ENCODE data around the gene MAGEC3. TPM values are rescaled to one million over a fixed set of nuclear protein-coding genes. Genes with fewer than 3 reads are reported as not detected.
"Not testable (repeated sequence)": the region's sequence is repeated elsewhere in the genome, so short reads cannot be mapped to it uniquely, and the experiment has no call there.

Gene MAGEC3
- total and polyA plus RNA-seq, 2 experiments from 2014 or later, result not detected

DNA sequence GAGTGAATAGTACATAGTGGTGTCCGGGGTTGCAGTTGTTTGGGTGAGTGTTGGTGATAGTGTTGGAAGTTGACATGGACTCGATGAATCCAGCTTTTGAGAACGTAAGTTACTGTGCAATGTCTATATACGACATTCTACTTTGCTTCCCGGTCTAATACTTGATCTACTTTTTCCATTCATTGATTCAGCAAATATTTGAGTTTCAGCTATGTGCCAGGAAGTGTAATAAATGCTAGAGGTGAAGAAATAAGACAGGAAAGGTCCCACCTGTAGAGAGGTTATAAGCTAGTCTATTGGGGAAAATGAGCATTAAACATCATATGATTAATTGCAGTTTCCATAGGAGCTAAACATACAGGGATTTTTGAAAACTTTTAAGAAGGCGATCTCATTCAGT is 22.2 kb upstream of the MAGEC3 start:
- no peak for DNase-seq
- WGBS, 2 experiments (ENCODE audit: low coverage in 1 of 2, low lambda C conversion rate in 2 of 2, missing lambda C conversion rate in 2 of 2), result 29 to 31% methylated on average over 5 to 6 of the region's 6 CpGs
- TF ChIP-seq EZH2phosphoT487 (IDR thresholded peaks at IDR 0.05; ENCODE audit: insufficient read depth, low read depth) (no peak), EZH2 (IDR thresholded peaks at IDR 0.05; ENCODE audit: insufficient read depth, poor library complexity, severe bottlenecking) (no peak)
- Histone ChIP-seq H3K9me2 (ENCODE audit: insufficient read depth) (no peaks in the 10 kb centered on the region), H3K27me3 (replicated peaks; ENCODE audit: insufficient read depth) (no peaks in the 10 kb centered on the region), H3K36me3 (ENCODE audit: low read depth) (no peaks in the 10 kb centered on the region), H3K79me2 (ENCODE audit: insufficient read depth) (no peaks in the 10 kb centered on the region), H3F3A (ENCODE audit: insufficient read depth) (no peaks in the 10 kb centered on the region), H3K4me2 (ENCODE audit: unreplicated experiment) (no peak overlapping the region), H4K20me1 (ENCODE audit: insufficient read depth) (no peaks in the 10 kb centered on the region), H2AFZ (no peak overlapping the region), H3K9me3 (ENCODE audit: low read depth) (no peaks in the 10 kb centered on the region), H3K4me1 (ENCODE audit: insufficient read depth) (no peaks in the 10 kb centered on the region), H3K4me3 (no peak overlapping the region), H3K9ac (no peak overlapping the region), H3K27ac (no peak overlapping the region)
- in situ Hi-C loops (cut with MboI), result no loop called here

DNA sequence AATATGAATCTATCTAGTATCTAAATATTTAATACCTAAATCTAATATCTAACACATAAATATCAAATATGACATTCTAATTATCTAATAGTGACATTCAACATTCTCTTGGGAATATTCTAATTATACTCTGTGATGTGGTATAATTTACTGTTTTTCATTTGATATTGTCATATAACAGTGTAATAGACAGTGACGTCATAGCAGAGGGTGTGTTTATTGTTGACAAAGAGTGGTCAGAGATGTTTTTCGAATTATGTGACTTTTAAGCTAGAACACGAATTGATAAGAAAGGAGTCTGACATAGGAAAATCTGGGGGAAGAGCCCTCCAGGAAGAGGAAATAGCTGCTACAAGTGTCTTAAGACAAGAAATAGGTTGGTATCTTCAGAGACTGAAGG is 5.9 kb upstream of the MAGEC3 start:
- Histone ChIP-seq H3K9me2 (ENCODE audit: insufficient read depth) (no peaks in the 10 kb centered on the region), H3K4me1 (ENCODE audit: insufficient read depth) (no peaks in the 10 kb centered on the region), H3K27me3 (replicated peaks; ENCODE audit: insufficient read depth) (no peaks in the 10 kb centered on the region), H4K20me1 (ENCODE audit: insufficient read depth) (no peaks in the 10 kb centered on the region), H3K4me3 (no peak overlapping the region), H2AFZ (no peak overlapping the region), H3K79me2 (ENCODE audit: insufficient read depth) (no peaks in the 10 kb centered on the region), H3K9ac (no peak overlapping the region), H3K9me3 (ENCODE audit: low read depth) (no peaks in the 10 kb centered on the region), H3F3A (ENCODE audit: insufficient read depth) (no peaks in the 10 kb centered on the region), H3K4me2 (ENCODE audit: unreplicated experiment) (no peak overlapping the region), H3K27ac (no peak overlapping the region), H3K36me3 (ENCODE audit: low read depth) (no peaks in the 10 kb centered on the region)
- in situ Hi-C loops (cut with MboI), result no loop called here
- TF ChIP-seq EZH2phosphoT487 (IDR thresholded peaks at IDR 0.05; ENCODE audit: insufficient read depth, low read depth) (no peak), EZH2 (IDR thresholded peaks at IDR 0.05; ENCODE audit: insufficient read depth, poor library complexity, severe bottlenecking) (no peak)
- DNase-seq, result no peak
- WGBS, 2 experiments (ENCODE audit: low coverage in 1 of 2, low lambda C conversion rate in 2 of 2, missing lambda C conversion rate in 2 of 2), result 33 to 35% methylated on average over 3 of the region's 3 CpGs

DNA sequence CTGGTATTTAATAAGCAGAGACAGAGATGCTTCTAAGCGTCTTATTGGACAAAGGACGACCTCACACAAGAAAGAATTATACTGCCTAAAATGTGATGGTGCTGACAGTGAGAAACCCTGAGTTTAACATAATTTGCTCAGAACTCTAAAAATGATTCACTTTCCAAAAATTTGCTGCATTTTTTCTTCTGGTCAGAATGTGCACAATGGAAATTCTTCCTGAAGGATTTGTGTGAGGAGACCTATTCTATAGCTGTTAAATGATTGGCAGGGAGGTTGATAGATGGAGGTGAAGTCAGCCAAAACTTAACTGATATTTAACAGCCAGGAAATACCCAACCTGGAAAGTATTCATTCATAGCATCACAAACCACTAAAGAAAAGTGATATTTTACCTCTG is 1.7 kb downstream of the MAGEC3 start:
- no peak overlapping the region for H3K4me2 ChIP-seq (ENCODE audit: unreplicated experiment)
- no peaks in the 10 kb centered on the region for H3K4me1 ChIP-seq (ENCODE audit: insufficient read depth)
- H3K9me2 ChIP-seq (ENCODE audit: insufficient read depth), result no peaks in the 10 kb centered on the region
- no peaks in the 10 kb centered on the region for H3K36me3 ChIP-seq (ENCODE audit: low read depth)
- no peak overlapping the region for H3K9ac ChIP-seq
- H2AFZ ChIP-seq, result no peak overlapping the region
- no peak for DNase-seq
- TF ChIP-seq EZH2 (IDR thresholded peaks at IDR 0.05; ENCODE audit: insufficient read depth, poor library complexity, severe bottlenecking) (no peak), EZH2phosphoT487 (IDR thresholded peaks at IDR 0.05; ENCODE audit: insufficient read depth, low read depth) (no peak)
- 12 to 18% methylated on average over 2 of the region's 2 CpGs for WGBS, 2 experiments (ENCODE audit: low coverage in 1 of 2, low lambda C conversion rate in 2 of 2, missing lambda C conversion rate in 2 of 2)
- H3K9me3 ChIP-seq (ENCODE audit: low read depth), result no peaks in the 10 kb centered on the region
- H4K20me1 ChIP-seq (ENCODE audit: insufficient read depth), result no peaks in the 10 kb centered on the region
- H3K27ac ChIP-seq, result no peak overlapping the region
- H3K4me3 ChIP-seq, result no peak overlapping the region
- in situ Hi-C loops (cut with MboI), result no loop called here
- H3F3A ChIP-seq (ENCODE audit: insufficient read depth), result no peaks in the 10 kb centered on the region
- no peaks in the 10 kb centered on the region for H3K79me2 ChIP-seq (ENCODE audit: insufficient read depth)
- no peaks in the 10 kb centered on the region for H3K27me3 ChIP-seq (replicated peaks; ENCODE audit: insufficient read depth)

DNA sequence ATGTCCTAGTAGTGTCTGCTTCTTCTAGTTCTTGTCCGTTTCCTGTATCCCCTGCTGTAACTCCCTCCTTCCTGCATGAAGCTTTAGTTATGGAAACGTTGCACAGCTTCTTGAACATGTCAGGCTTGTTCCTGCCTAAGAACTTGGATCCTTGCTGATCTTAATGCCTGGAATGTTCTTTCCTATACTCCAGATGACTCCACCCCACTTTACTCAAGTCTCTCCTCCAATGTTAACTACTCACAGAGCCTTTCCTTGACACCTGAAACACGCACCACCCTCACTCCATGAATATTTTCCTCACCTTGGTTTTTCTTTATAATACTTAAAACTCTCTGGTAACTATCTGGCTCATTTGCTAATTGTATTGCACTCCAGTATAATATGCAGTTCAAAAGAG is 19.4 kb downstream of the MAGEC3 start:
- in situ Hi-C loops (cut with MboI), result no loop called here
- Histone ChIP-seq H3K9me2 (ENCODE audit: insufficient read depth) (no peaks in the 10 kb centered on the region), H3K27me3 (replicated peaks; ENCODE audit: insufficient read depth) (no peaks in the 10 kb centered on the region), H3K9me3 (ENCODE audit: low read depth) (no peaks in the 10 kb centered on the region), H2AFZ (no peak overlapping the region), H3K27ac (no peak overlapping the region), H3K4me1 (ENCODE audit: insufficient read depth) (no peaks in the 10 kb centered on the region), H4K20me1 (ENCODE audit: insufficient read depth) (no peaks in the 10 kb centered on the region), H3F3A (ENCODE audit: insufficient read depth) (no peaks in the 10 kb centered on the region), H3K79me2 (ENCODE audit: insufficient read depth) (no peaks in the 10 kb centered on the region), H3K4me3 (no peak overlapping the region), H3K4me2 (ENCODE audit: unreplicated experiment) (no peak overlapping the region), H3K9ac (no peak overlapping the region), H3K36me3 (ENCODE audit: low read depth) (no peaks in the 10 kb centered on the region)
- no peak for DNase-seq
- TF ChIP-seq EZH2 (IDR thresholded peaks at IDR 0.05; ENCODE audit: insufficient read depth, poor library complexity, severe bottlenecking) (no peak), EZH2phosphoT487 (IDR thresholded peaks at IDR 0.05; ENCODE audit: insufficient read depth, low read depth) (no peak)
- 0 to 5% methylated on average over 3 of the region's 3 CpGs for WGBS, 2 experiments (ENCODE audit: low coverage in 1 of 2, low lambda C conversion rate in 2 of 2, missing lambda C conversion rate in 2 of 2)

DNA sequence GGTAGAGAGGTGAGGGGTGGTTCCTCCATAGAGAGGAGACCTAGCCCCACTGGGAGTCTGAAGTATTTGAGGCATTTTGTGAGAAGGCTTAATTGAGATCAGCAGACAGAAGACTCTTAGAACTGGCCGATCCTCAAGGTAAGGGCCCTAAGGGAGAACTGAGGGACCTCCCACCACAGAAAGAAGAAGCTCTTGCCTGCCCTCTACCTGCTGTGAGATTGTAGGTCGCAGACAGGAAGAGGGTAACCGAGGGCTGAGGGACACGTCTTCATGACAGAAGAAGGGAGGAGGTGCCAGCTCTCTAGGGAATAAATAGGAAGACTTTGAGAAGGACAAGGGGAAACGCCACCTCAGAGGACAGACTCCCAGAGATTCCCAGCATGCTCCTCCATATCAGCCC is 41.5 kb downstream of the MAGEC3 start:
- no peak overlapping the region for H3K27ac ChIP-seq
- TF ChIP-seq EZH2 (IDR thresholded peaks at IDR 0.05; ENCODE audit: insufficient read depth, poor library complexity, severe bottlenecking), result no peak
- TF ChIP-seq EZH2phosphoT487 (IDR thresholded peaks at IDR 0.05; ENCODE audit: insufficient read depth, low read depth), result no peak
- no peaks in the 10 kb centered on the region for H3K4me1 ChIP-seq (ENCODE audit: insufficient read depth)
- H3K9me2 ChIP-seq (ENCODE audit: insufficient read depth), result no peaks in the 10 kb centered on the region
- no peaks in the 10 kb centered on the region for H3K9me3 ChIP-seq (ENCODE audit: low read depth)
- H3K4me3 ChIP-seq, result no peak overlapping the region
- no peaks in the 10 kb centered on the region for H3K27me3 ChIP-seq (replicated peaks; ENCODE audit: insufficient read depth)
- H4K20me1 ChIP-seq (ENCODE audit: insufficient read depth), result no peaks in the 10 kb centered on the region
- DNase-seq, result no peak
- H3K79me2 ChIP-seq (ENCODE audit: insufficient read depth), result no peaks in the 10 kb centered on the region
- H2AFZ ChIP-seq, result no peak overlapping the region
- H3F3A ChIP-seq (ENCODE audit: insufficient read depth), result no peaks in the 10 kb centered on the region
- in situ Hi-C loops (cut with MboI), result no loop called here
- H3K36me3 ChIP-seq (ENCODE audit: low read depth), result no peaks in the 10 kb centered on the region
- 23 to 27% methylated on average over 4 to 5 of the region's 5 CpGs for WGBS, 2 experiments (ENCODE audit: low coverage in 1 of 2, low lambda C conversion rate in 2 of 2, missing lambda C conversion rate in 2 of 2)
- H3K9ac ChIP-seq, result no peak overlapping the region
- H3K4me2 ChIP-seq (ENCODE audit: unreplicated experiment), result no peak overlapping the region

DNA sequence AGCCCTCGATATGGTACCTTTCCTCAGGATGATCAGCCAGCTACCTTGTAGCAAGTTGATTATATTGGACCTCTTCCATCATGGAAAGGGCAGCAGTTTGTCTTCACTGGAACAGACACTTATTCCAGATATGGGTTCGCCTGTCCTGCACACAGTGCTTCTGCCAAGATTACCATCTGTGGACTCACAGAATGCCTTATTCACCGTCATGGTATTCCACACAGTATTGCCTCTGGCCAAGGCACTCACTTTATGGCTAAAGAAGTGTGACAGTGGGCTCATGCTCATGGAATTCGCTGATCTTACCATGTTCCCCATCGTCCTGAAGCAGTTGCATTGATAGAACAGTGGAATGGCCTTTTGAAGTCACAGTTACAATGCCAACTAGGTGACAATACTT is 50.7 kb downstream of the MAGEC3 start:
- H2AFZ ChIP-seq; H3K79me2 ChIP-seq (ENCODE audit: insufficient read depth); H3K4me3 ChIP-seq; H3K9me3 ChIP-seq (ENCODE audit: low read depth); H3K4me2 ChIP-seq (ENCODE audit: unreplicated experiment); H3K27me3 ChIP-seq (replicated peaks; ENCODE audit: insufficient read depth); DNase-seq; H3K4me1 ChIP-seq (ENCODE audit: insufficient read depth); in situ Hi-C loops (cut with MboI); H3K36me3 ChIP-seq (ENCODE audit: low read depth); H3K27ac ChIP-seq; H4K20me1 ChIP-seq (ENCODE audit: insufficient read depth); H3K9me2 ChIP-seq (ENCODE audit: insufficient read depth); H3F3A ChIP-seq (ENCODE audit: insufficient read depth); H3K9ac ChIP-seq: not testable (repeated sequence)
- 3 to 12% methylated on average over 4 of the region's 5 CpGs for WGBS, 2 experiments (ENCODE audit: low coverage in 1 of 2, low lambda C conversion rate in 2 of 2, missing lambda C conversion rate in 2 of 2)

Measured in GM23248 (cell line).